Lower leg skin (tissue), 4 donors: ENCODE measurements around the gene SOS1. TPM values are rescaled to one million over a fixed set of nuclear protein-coding genes. Genes with fewer than 3 reads are reported as not detected.

Experiments
- DNase-seq, 2 donors: peaks; one replicate each; pipeline ENCODE4 v3.0.0-alpha.2; 2019; ENCODE audit warnings: low spot score in 2 of 2
- H3K4me3 ChIP-seq: fragments of 200-600 bp; sonication (generic); 2 replicates; pipeline ENCODE4 v1.5.1; 2017; ENCODE audit warnings: mild to moderate bottlenecking, low read depth; ENCODE audit not compliant: poor library complexity, severe bottlenecking
- POLR2A ChIP-seq, 2 donors: fragments of 450-650 bp; IDR thresholded peaks; one replicate each; pipeline ENCODE4 v1.6.1; 2016 to 2017; ENCODE audit warnings: antibody characterized with exemption in 2 of 2, mild to moderate bottlenecking in 1 of 2, moderate library complexity in 1 of 2
- WGBS, 2 donors: methylation state at CpG; one replicate each; pipeline ENCODE4 v1.1.5; 2018; 5-methylcytosine and 5-hydroxymethylcytosine counted together
- intact Hi-C: fragments of 100-400 bp; cut with DNase I; formaldehyde crosslinking; loops from one replicate; pipeline ENCODE4 v1.15.0; 2023; ENCODE audit warnings: low total_unique reads
- total RNA-seq, 4 donors: library from RNA; depleted of rRNA; stranded (reverse); fragments of >200 nt; gene quantifications; one replicate each; pipeline ENCODE4 v1.1.0, GENCODE V29; 2016
- TF ChIP-seq, protein P1 (sequence below), 3 donors: fragments of 450-650 bp; IDR thresholded peaks; one replicate each; pipeline ENCODE4 v1.5.1; 2016; ENCODE audit warnings: antibody characterized with exemption in 3 of 3, mild to moderate bottlenecking in 3 of 3, moderate library complexity in 2 of 3

The SOS1 gene
- total RNA-seq, 4 donors from 2014 or later, result 18.9 to 25.0 (median 19.3) TPM

DNA sequence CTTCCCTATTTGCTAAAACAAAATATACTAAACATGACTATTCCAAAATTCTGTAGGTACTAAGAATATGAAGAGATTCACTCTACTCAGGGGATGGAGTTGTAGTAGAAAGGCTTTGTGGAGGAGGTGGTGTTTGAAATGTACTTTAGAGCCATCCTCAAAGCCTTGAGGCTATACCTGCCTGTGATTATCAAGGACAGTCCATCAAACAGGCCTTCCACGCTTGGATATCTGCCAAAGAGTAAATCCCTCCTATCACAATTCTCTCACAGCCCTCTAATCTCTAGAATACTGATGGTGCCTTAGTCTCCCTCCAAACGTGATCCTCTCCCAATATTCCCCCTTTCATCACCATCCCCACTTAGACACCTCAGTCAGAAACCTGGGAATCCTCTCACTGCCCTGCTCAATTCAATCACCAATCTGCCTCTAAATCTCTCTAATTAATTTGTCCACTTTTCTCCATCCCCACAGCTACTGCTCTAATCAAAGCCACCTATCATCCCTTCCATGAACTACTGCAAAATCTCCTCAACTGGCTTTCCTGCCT lies 13.1 kb downstream of the SOS1 start:
- intact Hi-C loops, result no loop called here
- no peak for DNase-seq
- H3K4me3 ChIP-seq, result no peak overlapping the region
- no peak for TF ChIP-seq POLR2A (IDR thresholded peaks at IDR 0.05)
- TF ChIP-seq, protein P1, sequence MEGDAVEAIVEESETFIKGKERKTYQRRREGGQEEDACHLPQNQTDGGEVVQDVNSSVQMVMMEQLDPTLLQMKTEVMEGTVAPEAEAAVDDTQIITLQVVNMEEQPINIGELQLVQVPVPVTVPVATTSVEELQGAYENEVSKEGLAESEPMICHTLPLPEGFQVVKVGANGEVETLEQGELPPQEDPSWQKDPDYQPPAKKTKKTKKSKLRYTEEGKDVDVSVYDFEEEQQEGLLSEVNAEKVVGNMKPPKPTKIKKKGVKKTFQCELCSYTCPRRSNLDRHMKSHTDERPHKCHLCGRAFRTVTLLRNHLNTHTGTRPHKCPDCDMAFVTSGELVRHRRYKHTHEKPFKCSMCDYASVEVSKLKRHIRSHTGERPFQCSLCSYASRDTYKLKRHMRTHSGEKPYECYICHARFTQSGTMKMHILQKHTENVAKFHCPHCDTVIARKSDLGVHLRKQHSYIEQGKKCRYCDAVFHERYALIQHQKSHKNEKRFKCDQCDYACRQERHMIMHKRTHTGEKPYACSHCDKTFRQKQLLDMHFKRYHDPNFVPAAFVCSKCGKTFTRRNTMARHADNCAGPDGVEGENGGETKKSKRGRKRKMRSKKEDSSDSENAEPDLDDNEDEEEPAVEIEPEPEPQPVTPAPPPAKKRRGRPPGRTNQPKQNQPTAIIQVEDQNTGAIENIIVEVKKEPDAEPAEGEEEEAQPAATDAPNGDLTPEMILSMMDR (IDR thresholded peaks at IDR 0.05), result no peak
- WGBS, 2 donors, result 55 to 62% methylated on average over 2 of the region's 2 CpGs

DNA sequence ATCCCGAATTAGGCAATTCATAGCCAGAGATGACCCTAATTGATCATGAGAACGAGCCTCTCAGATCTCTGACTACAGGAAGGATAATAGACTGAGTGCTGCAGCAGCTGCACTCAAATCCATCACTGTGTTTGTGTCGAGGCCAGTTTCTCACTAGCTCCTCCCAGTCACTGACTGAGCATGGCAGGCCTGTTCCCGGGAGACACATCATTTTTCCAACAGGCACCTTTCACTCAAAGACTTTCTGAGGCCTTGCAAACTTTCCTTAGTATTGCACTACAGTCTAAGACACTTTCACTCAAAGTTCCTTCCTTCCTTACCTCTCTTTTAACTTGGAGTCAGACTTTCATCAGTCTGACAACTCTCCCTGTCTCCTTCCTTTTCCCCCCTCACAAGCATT lies 13.7 kb downstream of the SOS1 start:
- TF ChIP-seq, protein P1 (IDR thresholded peaks at IDR 0.05), result no peak
- TF ChIP-seq POLR2A (IDR thresholded peaks at IDR 0.05), result no peak
- H3K4me3 ChIP-seq, result no peak overlapping the region
- DNase-seq, result no peak
- WGBS, 2 donors, result 28 to 39% methylated on average over 4 of the region's 4 CpGs
- intact Hi-C loops, result no loop called here

DNA sequence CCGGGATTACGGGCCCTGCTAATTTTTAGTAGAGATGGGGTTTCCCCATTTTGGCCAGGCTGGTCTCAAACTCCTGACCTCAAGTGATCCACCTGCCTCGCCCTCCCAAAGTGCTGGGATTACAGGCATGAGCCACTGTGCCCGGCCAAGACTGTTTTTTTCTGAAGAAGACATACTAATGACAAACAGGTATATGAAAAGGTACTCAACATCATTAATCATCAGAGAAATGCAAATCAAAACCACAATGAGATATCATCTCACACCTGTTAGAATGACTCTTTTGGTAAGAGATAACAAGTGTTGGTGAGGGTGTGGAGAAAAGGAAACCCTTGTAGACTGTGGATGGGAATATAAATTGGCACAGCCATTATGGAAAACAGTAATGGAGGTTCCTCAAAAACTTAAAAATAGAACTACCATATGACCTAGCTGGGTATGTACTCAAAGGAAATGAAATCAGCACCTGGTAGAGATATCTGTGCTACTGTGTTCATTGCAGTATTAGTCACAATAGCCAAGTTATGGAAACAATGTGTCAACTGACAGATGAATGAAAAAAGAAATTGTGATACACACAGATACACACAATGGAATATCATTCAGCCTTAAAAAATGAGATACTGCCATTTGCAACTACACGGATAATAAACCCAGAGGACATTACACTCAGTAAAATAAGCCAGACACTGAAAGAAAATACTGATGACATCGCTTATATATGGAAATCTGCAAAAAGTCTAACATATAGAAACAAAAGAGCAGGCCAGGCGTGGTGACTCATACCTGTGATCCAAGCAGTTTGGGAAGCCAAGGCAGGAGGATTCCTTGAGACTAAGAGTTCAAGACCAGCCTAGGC lies 20.8 kb downstream of the SOS1 start:
- no peak for TF ChIP-seq POLR2A (IDR thresholded peaks at IDR 0.05)
- TF ChIP-seq, protein P1 (IDR thresholded peaks at IDR 0.05), result no peak
- no peak for DNase-seq
- WGBS, 2 donors, result 87 to 89% methylated on average over 7 of the region's 7 CpGs
- intact Hi-C loops, result no loop called here
- no peak overlapping the region for H3K4me3 ChIP-seq

DNA sequence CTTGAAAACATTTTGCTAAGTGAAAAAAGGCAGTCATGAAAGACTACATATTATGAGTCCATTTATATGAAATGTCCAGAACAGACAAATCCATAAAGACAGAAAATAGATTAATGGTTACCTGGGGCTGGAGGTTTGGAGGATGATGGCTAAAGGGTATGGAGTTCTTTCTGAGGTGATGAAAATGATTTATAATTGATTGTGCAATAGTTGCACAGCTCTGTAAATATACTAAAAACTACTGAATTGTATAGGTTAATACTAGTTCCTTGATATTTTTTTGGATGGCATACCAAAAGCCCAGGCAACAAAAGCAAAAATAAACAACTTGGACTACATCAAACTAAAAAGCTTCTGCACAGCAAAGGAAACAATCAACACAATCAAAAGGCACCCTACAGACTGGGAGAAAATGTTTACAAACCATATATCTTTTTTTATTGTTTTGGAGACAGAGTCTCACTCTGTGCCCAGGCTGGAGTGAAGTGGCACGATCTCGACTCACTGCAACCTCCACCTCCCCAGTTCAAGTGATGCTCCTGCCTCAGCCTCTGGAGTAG lies 21.5 kb downstream of the SOS1 start:
- WGBS, 2 donors, result 87 to 92% methylated on average over 2 of the region's 2 CpGs
- TF ChIP-seq, protein P1 (IDR thresholded peaks at IDR 0.05), result no peak
- no peak for DNase-seq
- no peak overlapping the region for H3K4me3 ChIP-seq
- intact Hi-C loops, result no loop called here

DNA sequence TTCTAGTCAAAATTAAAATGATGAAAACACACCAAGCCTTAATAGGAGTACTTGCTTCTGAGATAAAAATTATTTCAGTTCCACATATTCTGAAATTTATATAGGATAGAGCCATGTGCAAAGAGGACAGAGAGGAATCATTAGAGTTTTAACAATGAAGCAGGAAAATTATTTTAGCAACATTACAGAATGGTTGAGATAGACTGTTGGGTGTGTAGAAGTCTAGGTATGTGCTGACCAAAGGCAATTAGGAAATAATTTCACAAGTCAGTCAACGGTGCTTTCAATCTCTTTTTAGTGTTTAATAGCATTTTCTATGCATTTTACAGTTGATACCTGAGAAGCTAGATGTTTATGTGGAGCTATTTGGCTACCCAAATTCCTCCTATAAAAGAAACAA lies 25.2 kb downstream of the SOS1 start:
- 67 to 68% methylated on average over 1 of the region's 1 CpG for WGBS, 2 donors
- H3K4me3 ChIP-seq, result no peak overlapping the region
- TF ChIP-seq, protein P1 (IDR thresholded peaks at IDR 0.05), result no peak
- no peak for TF ChIP-seq POLR2A (IDR thresholded peaks at IDR 0.05)
- intact Hi-C loops, result no loop called here
- DNase-seq, result no peak
